GM12878 (cell line): Measurements from ENCODE around the gene SMG5. TPM values are rescaled to one million over a fixed set of nuclear protein-coding genes. Genes with fewer than 3 reads are reported as not detected.

Experiments
- ATAC-seq: fragments of 200-7000 bp; cut with Tn5 transposase; 3 replicates; pipeline ENCODE4 v1.9.1; 2020; ENCODE audit warnings: mild to moderate bottlenecking, moderate library complexity
- BruUV-seq: library from RNA; stranded (reverse); fragments of 400-500 nt; replicated peaks from 2 replicates; lab custom pipeline; 2021; lab: Mats Ljungman, UMichigan
- CTCF ChIA-PET: fragments of 300-600 bp; sonication (Branson Sonifier 250); formaldehyde crosslinking; extraction: SDS; loops from one replicate; lab custom pipeline; 2021; ENCODE audit warnings: inconsistent platforms; lab: Yijun Ruan, JAX
- POLR2A ChIA-PET: fragments of 350-600 bp; formaldehyde crosslinking; extraction: SDS; loops from one replicate; lab custom pipeline; 2021; ENCODE audit warnings: inconsistent platforms; lab: Charles Lee
- RAD21 ChIA-PET: fragments of 300-600 bp; sonication (Branson Sonifier 250); formaldehyde crosslinking; loops from one replicate; lab custom pipeline; 2023; ENCODE audit warnings: antibody characterized with exemption; ENCODE audit not compliant: unreplicated experiment; lab: Charles Lee
- SMC1A ChIA-PET: fragments of 300-600 bp; sonication (Branson Sonifier 250); formaldehyde crosslinking; loops from one replicate; lab custom pipeline; 2023; ENCODE audit not compliant: unreplicated experiment, uncharacterized antibody; lab: Charles Lee
- DNase-seq: peaks from one replicate; pipeline ENCODE4 v3.0.0-alpha.2; 2011; ENCODE audit warnings: low read depth, low spot score
- FAIRE-seq: peaks from 3 replicates; lab custom pipeline; 2011; peaks lifted over from hg19 to GRCh38; lab: Jason Lieb, UNC
- H2AFZ ChIP-seq: 2 replicates; pipeline ENCODE4 v1.6.0; 2011; ENCODE audit warnings: low read depth, low read length, control low read depth; ENCODE audit not compliant: control insufficient read depth
- H3K27ac ChIP-seq: 2 replicates; pipeline ENCODE4 v1.5.1; 2011; ENCODE audit warnings: control low read depth; ENCODE audit not compliant: control insufficient read depth, insufficient read depth
- H3K27me3 ChIP-seq, 2 experiments: replicated peaks in 1 of 2; 2 replicates each; pipeline versions ENCODE4 v1.6.0 to v1.6.1; 2011; ENCODE audit warnings: low read length in 1 of 2; ENCODE audit not compliant: control insufficient read depth in 2 of 2, insufficient read depth in 2 of 2
- H3K36me3 ChIP-seq, 2 experiments: 2 replicates each; pipeline ENCODE4 v1.5.1; 2011; ENCODE audit warnings: low read length in 1 of 2; ENCODE audit not compliant: control insufficient read depth in 2 of 2, insufficient read depth in 2 of 2
- H3K4me1 ChIP-seq: 2 replicates; pipeline ENCODE4 v1.6.1; 2011; ENCODE audit warnings: mild to moderate bottlenecking, low read length, moderate library complexity, mixed read lengths; ENCODE audit not compliant: control insufficient read depth, insufficient read depth
- H3K4me2 ChIP-seq: 2 replicates; pipeline ENCODE4 v1.6.0; 2011; ENCODE audit warnings: control low read depth; ENCODE audit not compliant: control insufficient read depth, insufficient read depth
- H3K4me3 ChIP-seq: fragments of 200-600 bp; sonication (generic); 2 replicates; pipeline ENCODE4 v1.5.1; 2016
- H3K79me2 ChIP-seq: 2 replicates; pipeline ENCODE4 v1.6.0; 2011; ENCODE audit warnings: low read length; ENCODE audit not compliant: control insufficient read depth, insufficient read depth
- H3K9ac ChIP-seq: 2 replicates; pipeline ENCODE4 v1.8.0; 2011; ENCODE audit warnings: low read length, control low read depth, mixed read lengths; ENCODE audit not compliant: control insufficient read depth, insufficient read depth
- H3K9me3 ChIP-seq: replicated peaks from 3 replicates; pipeline ENCODE4 v1.5.1; 2011; ENCODE audit warnings: mild to moderate bottlenecking, low read length; ENCODE audit not compliant: control insufficient read depth, insufficient read depth
- H4K20me1 ChIP-seq: 2 replicates; pipeline ENCODE4 v1.6.0; 2011; ENCODE audit not compliant: control insufficient read depth, insufficient read depth
- CHD4 ChIP-seq: fragments of 200-600 bp; sonication (generic); IDR thresholded peaks from 2 replicates; pipeline ENCODE4 v1.6.1; 2016; ENCODE audit warnings: mild to moderate bottlenecking
- HDAC2 ChIP-seq: fragments of 200-600 bp; sonication (generic); IDR thresholded peaks from 2 replicates; pipeline ENCODE4 v1.6.1; 2017
- MEF2B ChIP-seq: fragments of 450-650 bp; IDR thresholded peaks from 2 replicates; pipeline ENCODE4 v1.6.1; 2018; ENCODE audit warnings: mild to moderate bottlenecking, moderate library complexity; ENCODE audit not compliant: partially characterized antibody, poor library complexity, severe bottlenecking
- NRF1 ChIP-seq: conservative IDR thresholded peaks from 2 replicates; pipeline ENCODE4 v1.6.1; 2011; ENCODE audit warnings: mild to moderate bottlenecking, low read depth, low read length, improper control_type of control experiment
- POLR2AphosphoS2 ChIP-seq: IDR thresholded peaks from 2 replicates; pipeline ENCODE4 v1.6.1; 2011; ENCODE audit warnings: low read depth, mild to moderate bottlenecking, low read length, improper control_type of control experiment, moderate library complexity
- ZBED1 ChIP-seq: IDR thresholded peaks from 2 replicates; pipeline ENCODE4 v1.6.1; 2016; ENCODE audit warnings: borderline replicate concordance
- WGBS: methylation state at CpG from one replicate; pipeline ENCODE4 v1.1.6; 2016; ENCODE audit warnings: low lambda C conversion rate; ENCODE audit not compliant: insufficient replicate concordance, insufficient coverage; ENCODE audit errors: missing lambda C conversion rate; 5-methylcytosine and 5-hydroxymethylcytosine counted together
- in situ Hi-C: fragments of 300-500 bp; cut with MboI; formaldehyde crosslinking; loops from 9 replicates; pipeline ENCODE4 v1.14.3; 2018; ENCODE audit warnings: mixed read lengths
- intact Hi-C: fragments of 100-400 bp; cut with micrococcal nuclease; formaldehyde crosslinking; loops from one replicate; pipeline ENCODE4 v1.14.2; 2022; ENCODE audit not compliant: unreplicated experiment
- polyA plus RNA-seq, 11 experiments: library from polyadenylated mRNA; depleted of rRNA in 4 of 11; unstranded in 6 of 11; stranded (reverse) in 5 of 11; fragments of >200 nt; fragmentation: Nextera tagmentation in 4 of 11; fragmentation: Illumina TruSeq in 1 of 11; extraction: Ambion mirVana in 4 of 11; extraction: Trizol in 1 of 11; gene quantifications; 1 replicate in 1 of 11; 2 replicates in 10 of 11; pipeline versions ENCODE4 v1.2.1 to v1.2.3, GENCODE V29; 2011 to 2016; ENCODE audit warnings: inconsistent platforms in 2 of 11, missing spikeins in 2 of 11, low read depth in 1 of 11
- total RNA-seq, 4 experiments: library from RNA; depleted of rRNA in 3 of 4; stranded (reverse); fragments of >200 nt in 3 of 4; fragmentation: Illumina TruSeq in 1 of 4; extraction: Trizol in 1 of 4; gene quantifications; 2 replicates each; pipeline versions ENCODE4 v1.2.1 to v1.2.3, GENCODE V29; 2013 to 2021

The SMG5 gene
- total and polyA plus RNA-seq, 10 of the 15 experiments (the other 5 are each of a cell fraction or from before 2014, with no cell fraction given) = 0.76 to 61.5 (median 48.8) TPM

DNA sequence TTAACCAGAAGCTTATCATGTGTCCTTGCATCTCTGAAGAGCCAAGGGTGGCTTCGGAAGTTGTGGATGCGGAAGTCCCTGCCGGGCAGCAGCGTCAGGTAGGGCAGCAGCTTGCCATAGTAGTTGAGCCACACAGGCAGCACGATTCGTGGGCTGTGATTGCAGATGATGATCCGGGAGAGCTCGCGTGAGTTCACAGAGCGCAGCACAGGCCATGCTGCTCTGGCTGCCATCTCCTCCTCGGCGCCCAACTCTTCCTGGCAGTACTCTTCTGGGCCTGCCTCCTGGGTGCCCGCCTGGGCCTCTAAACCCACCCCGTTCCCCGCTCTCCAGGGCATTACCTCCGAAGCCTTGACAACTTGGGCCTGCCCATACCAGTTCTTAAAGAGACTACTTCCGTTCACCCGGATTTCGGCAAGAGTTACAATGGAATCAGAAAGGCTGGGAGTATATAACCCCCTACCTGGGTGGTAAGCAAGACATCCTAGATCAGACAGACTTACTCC, 16.3 kb upstream of the SMG5 start, which contains the start of gene VHLL:
Gene VHLL, minus strand, starts transcription at position 456 of the 506 bp plus-strand sequence. Its CDS starts 118 bp downstream, at position 338.
- H3K27me3 ChIP-seq = no peaks in the 10 kb centered on the region
- H4K20me1 ChIP-seq = no peaks in the 10 kb centered on the region
- RAD21 ChIA-PET = no interaction called here
- no peak for FAIRE-seq
- no peaks in the 10 kb centered on the region for H3K36me3 ChIP-seq
- TF ChIP-seq NRF1 (no peak), HDAC2 (no peak), CHD4 (no peak), ZBED1 (no peak), MEF2B (no peak), POLR2AphosphoS2 (no peak)
- TF ChIP-seq, all 136 proteins: peak for 0
- intact Hi-C loops = no loop called here
- Histone ChIP-seq H3K4me2 (no peak within 1 kb of the TSS), H2AFZ (no peak within 1 kb of the TSS), H3K9ac (no peak within 1 kb of the TSS), H3K4me3 (no peak within 1 kb of the TSS), H3K9me3 (no peaks in the 10 kb centered on the region), H3K79me2 (no peaks in the 10 kb centered on the region), H3K27ac (no peak within 1 kb of the TSS), H3K4me1 (peaks cover 4% of the 10 kb centered on the region)
- ATAC-seq (no peak), DNase-seq (no peak)
- CTCF ChIA-PET = interaction anchor here (1.3 kb wide), 1 partner anchor 87 kb away, joined by 4 read pairs; no protein-coding TSS in a partner anchor
- BruUV-seq = no TSS peak
- POLR2A ChIA-PET = interaction anchor here (0.7 kb wide), 1 partner anchor 355 kb away, joined by 3 read pairs; no protein-coding TSS in a partner anchor
- in situ Hi-C loops = no loop called here
- 90% methylated on average over 19 of the region's 19 CpGs for WGBS
- SMC1A ChIA-PET = no interaction called here
